GM20000 (cell line): ENCODE data around the gene TUSC7.

Source experiments
- DNase-seq: peaks from one replicate; pipeline ENCODE4 v3.0.0; 2012; ENCODE audit warnings: low spot score
- CTCF ChIP-seq: IDR thresholded peaks from 2 replicates; pipeline ENCODE4 v1.5.1; 2012; ENCODE audit warnings: mild to moderate bottlenecking, control low read depth; ENCODE audit errors: extremely low read depth, missing control alignments

TUSC7 gene

GRCh38 chr3:116709479-116709878 is at the start of gene TUSC7:
Gene TUSC7 (plus strand): TSS chr3:116709779.
- TF ChIP-seq CTCF = no peak

GRCh38 chr3:116661196-116661595 is 48.4 kb upstream of the TUSC7 start:
- no peak for DNase-seq
- TF ChIP-seq CTCF = no peak

More at GRCh38 chr3:116709479-116709878, at the start of gene TUSC7:
- no peak for DNase-seq

GRCh38 chr3:116663161-116664110 is 46.1 kb upstream of the TUSC7 start:
- no peak for TF ChIP-seq CTCF
- DNase-seq = no peak

- no peak for DNase-seq
- no peak for TF ChIP-seq CTCF
Observed at GRCh38 chr3:116667324-116667723, 42.3 kb upstream of the TUSC7 start.

- no peak for TF ChIP-seq CTCF
- DNase-seq = no peak
Observed at GRCh38 chr3:116667791-116668190, 41.8 kb upstream of the TUSC7 start.

- TF ChIP-seq CTCF = no peak
- no peak for DNase-seq
Observed at GRCh38 chr3:116669576-116669975, 40.0 kb upstream of the TUSC7 start.

- no peak for TF ChIP-seq CTCF
- DNase-seq = no peak
Observed at GRCh38 chr3:116671151-116671550, 38.4 kb upstream of the TUSC7 start.
